K562 (cell line): Measurements from ENCODE around the gene LGALS3BP. TPM values are rescaled to one million over a fixed set of nuclear protein-coding genes. Genes with fewer than 3 reads are reported as not detected.

ENCODE experiments used
- ATAC-seq: fragments of 200-7000 bp; cut with Tn5 transposase; 3 replicates; pipeline ENCODE4 v1.9.1; 2020; ENCODE audit warnings: moderate library complexity
- BruUV-seq: library from RNA; stranded (reverse); fragments of 400-500 nt; replicated peaks from 2 replicates; lab custom pipeline; 2021; lab: Mats Ljungman, UMichigan
- CTCF ChIA-PET: fragments of 300-600 bp; formaldehyde crosslinking; extraction: SDS; loops from one replicate; lab custom pipeline; 2021; ENCODE audit warnings: low intra/inter-chr PET ratio; lab: Yijun Ruan, JAX
- POLR2A ChIA-PET: fragments of 300-600, 350-650 bp; sonication (Branson Sonifier 250); formaldehyde crosslinking; extraction: SDS; loops from one replicate; lab custom pipeline; 2021; ENCODE audit warnings: antibody characterized with exemption, inconsistent platforms; lab: Yijun Ruan, JAX
- DNase-seq, 4 experiments: peaks; one replicate each; pipeline versions ENCODE4 v3.0.0 to v3.0.0-alpha.2; 2011 to 2018; ENCODE audit warnings: low spot score in 3 of 4, mixed read lengths in 3 of 4; ENCODE audit errors: extremely low read depth in 1 of 4
- FAIRE-seq: peaks from 2 replicates; lab custom pipeline; 2011; peaks lifted over from hg19 to GRCh38; lab: Jason Lieb, UNC
- H2AFZ ChIP-seq: 2 replicates; pipeline ENCODE4 v1.6.0; 2011; ENCODE audit warnings: low read depth, low read length, control low read depth, inconsistent platforms
- H3K27ac ChIP-seq: fragments of 200-600 bp; 3 replicates; pipeline ENCODE4 v1.8.0; 2011; ENCODE audit warnings: low read depth, mild to moderate bottlenecking, control low read depth, inconsistent platforms, low read length, moderate library complexity, mixed read lengths; ENCODE audit errors: extremely low read depth
- H3K27me3 ChIP-seq, 2 experiments: fragments of 300-600 bp in 1 of 2; 2 replicates in 1 of 2; 3 replicates in 1 of 2; pipeline versions ENCODE4 v1.6.0 to v1.8.0; 2011; ENCODE audit warnings: inconsistent platforms in 2 of 2, low read length in 2 of 2, mild to moderate bottlenecking in 1 of 2, mixed read lengths in 1 of 2, moderate library complexity in 1 of 2; ENCODE audit not compliant: control insufficient read depth in 2 of 2, insufficient read depth in 2 of 2
- H3K36me3 ChIP-seq: fragments of 300-600 bp; 3 replicates; pipeline ENCODE4 v1.8.0; 2011; ENCODE audit warnings: mild to moderate bottlenecking, low read length, inconsistent platforms; ENCODE audit not compliant: control insufficient read depth, insufficient read depth
- H3K4me1 ChIP-seq, 2 experiments: fragments of 200-600 bp in 1 of 2; replicated peaks in 1 of 2; 2 replicates in 1 of 2; 3 replicates in 1 of 2; pipeline versions ENCODE4 v1.5.1 to v1.8.0; 2011; ENCODE audit warnings: inconsistent platforms in 2 of 2, low read length in 2 of 2, mild to moderate bottlenecking in 1 of 2, mixed read lengths in 1 of 2, moderate library complexity in 1 of 2; ENCODE audit not compliant: control insufficient read depth in 2 of 2, insufficient read depth in 2 of 2
- H3K4me2 ChIP-seq: 2 replicates; pipeline ENCODE4 v1.6.1; 2011; ENCODE audit warnings: low read length, control low read depth, inconsistent platforms, mixed read lengths; ENCODE audit not compliant: insufficient read depth
- H3K4me3 ChIP-seq: fragments of 200-600 bp; sonication (generic), shearing (Covaris generic); 2 replicates; pipeline ENCODE4 v1.5.1; 2016; ENCODE audit warnings: control low read depth, inconsistent platforms
- H3K79me2 ChIP-seq: fragments of 200-600 bp; 3 replicates; pipeline ENCODE4 v1.8.0; 2011; ENCODE audit warnings: low read length, inconsistent platforms; ENCODE audit not compliant: control insufficient read depth, insufficient read depth
- H3K9ac ChIP-seq, 2 experiments: 2 replicates each; pipeline versions ENCODE4 v1.6.0 to v1.6.1; 2011; ENCODE audit warnings: low read depth in 2 of 2, low read length in 2 of 2, control low read depth in 1 of 2, inconsistent platforms in 1 of 2, mild to moderate bottlenecking in 1 of 2, mixed read lengths in 1 of 2; ENCODE audit not compliant: insufficient read depth in 1 of 2
- H3K9me1 ChIP-seq: one replicate; pipeline ENCODE4 v1.6.0; 2011; ENCODE audit warnings: inconsistent platforms, mild to moderate bottlenecking, low read length, moderate library complexity; ENCODE audit not compliant: control insufficient read depth, insufficient read depth
- H3K9me3 ChIP-seq: replicated peaks from 2 replicates; pipeline ENCODE4 v1.5.1; 2011; ENCODE audit warnings: low read depth, low read length, inconsistent platforms; ENCODE audit not compliant: control insufficient read depth, insufficient read depth
- H4K20me1 ChIP-seq: replicated peaks from 2 replicates; pipeline ENCODE4 v1.6.1; 2011; ENCODE audit warnings: low read length, inconsistent platforms, mixed read lengths; ENCODE audit not compliant: control insufficient read depth, insufficient read depth
- ARHGAP35 ChIP-seq: fragments of 450-650 bp; IDR thresholded peaks from 2 replicates; pipeline ENCODE4 v1.6.1; 2018; ENCODE audit not compliant: partially characterized antibody
- ATF6 ChIP-seq: sonication (generic); formaldehyde crosslinking; IDR thresholded peaks from 2 replicates; pipeline ENCODE4 v1.4.0; 2020; ENCODE audit warnings: mild to moderate bottlenecking, missing genetic modification reagents
- E2F3 ChIP-seq: fragments of 250-450 bp; sonication (Bioruptor Pico); IDR thresholded peaks from 2 replicates; pipeline ENCODE4 v1.4.0; 2020; ENCODE audit warnings: mild to moderate bottlenecking
- ELF4 ChIP-seq: fragments of 450-650 bp; formaldehyde crosslinking; IDR thresholded peaks from 2 replicates; pipeline ENCODE4 v1.4.0; 2022; ENCODE audit warnings: missing genetic modification characterization
- GTF2E2 ChIP-seq: fragments of 200-800 bp; sonication (Bioruptor generic); IDR thresholded peaks from 2 replicates; pipeline ENCODE4 v1.6.1; 2016; ENCODE audit warnings: missing genetic modification characterization, missing compliant biosample characterization
- NFXL1 ChIP-seq: fragments of 450-650 bp; formaldehyde crosslinking; IDR thresholded peaks from 2 replicates; pipeline ENCODE4 v1.4.0; 2021; ENCODE audit warnings: mild to moderate bottlenecking
- NONO ChIP-seq, 2 experiments: fragments of 200-400 bp in 1 of 2; fragments of 450-650 bp in 1 of 2; formaldehyde crosslinking in 1 of 2; IDR thresholded peaks; 2 replicates each; pipeline ENCODE4 v1.6.1; 2017; ENCODE audit warnings: low read depth in 2 of 2, mild to moderate bottlenecking in 2 of 2, moderate library complexity in 2 of 2, low read length in 1 of 2
- TSC22D4 ChIP-seq: fragments of 450-650 bp; IDR thresholded peaks from 2 replicates; pipeline ENCODE4 v1.6.1; 2016; ENCODE audit warnings: missing genetic modification characterization, missing biosample characterization, control low read depth
- TSHZ1 ChIP-seq: fragments of 250-450 bp; sonication (Bioruptor Pico); IDR thresholded peaks from 2 replicates; pipeline ENCODE4 v1.4.0; 2020; ENCODE audit warnings: mild to moderate bottlenecking, moderate library complexity
- YBX1 ChIP-seq: fragments of 450-650 bp; IDR thresholded peaks from 2 replicates; pipeline ENCODE4 v1.7.1; 2016; ENCODE audit warnings: mild to moderate bottlenecking
- ZNF197 ChIP-seq: fragments of 200-800 bp; sonication (Bioruptor generic); IDR thresholded peaks from 2 replicates; pipeline ENCODE4 v1.6.1; 2016; ENCODE audit warnings: low read depth, missing genetic modification characterization, missing compliant biosample characterization
- ZNF609 ChIP-seq: sonication (generic); formaldehyde crosslinking; IDR thresholded peaks from 2 replicates; pipeline ENCODE4 v1.8.1; 2023; ENCODE audit warnings: missing genetic modification reagents, mild to moderate bottlenecking, borderline replicate concordance
- ZNF717 ChIP-seq: fragments of 250-450 bp; sonication (Bioruptor Pico); IDR thresholded peaks from 2 replicates; pipeline ENCODE4 v1.5.0; 2021
- WGBS: fragments of 100-300 bp; shearing (Covaris generic); methylation state at CpG from one replicate; pipeline ENCODE4 v1.1.6; 2016; ENCODE audit warnings: low coverage, mixed read lengths; ENCODE audit not compliant: insufficient coverage; ENCODE audit errors: missing lambda C conversion rate; 5-methylcytosine and 5-hydroxymethylcytosine counted together
- in situ Hi-C: fragments of 300-500 bp; cut with MboI; formaldehyde crosslinking; loops from 4 replicates; pipeline ENCODE4 v1.15.0; 2018; ENCODE audit warnings: inconsistent platforms, mixed read lengths
- intact Hi-C: fragments of 100-400 bp; cut with micrococcal nuclease; formaldehyde crosslinking; loops from 2 replicates; pipeline ENCODE4 v1.14.2; 2022
- polyA plus RNA-seq, 8 experiments: library from polyadenylated mRNA; depleted of rRNA in 4 of 8; stranded (reverse) in 5 of 8; unstranded in 3 of 8; fragments of >200 nt; fragmentation: Nextera tagmentation in 2 of 8; fragmentation: Illumina TruSeq in 1 of 8; extraction: Ambion mirVana in 2 of 8; extraction: Trizol in 1 of 8; gene quantifications; 2 replicates each; pipeline versions ENCODE4 v1.2.1 to v1.2.3, GENCODE V29; 2011 to 2014; ENCODE audit warnings: inconsistent platforms in 1 of 8, missing spikeins in 1 of 8
- total RNA-seq, 7 experiments: library from RNA; depleted of rRNA in 6 of 7; stranded (reverse); fragments of >200 nt in 6 of 7; fragmentation: Illumina TruSeq in 2 of 7; extraction: Trizol in 2 of 7; gene quantifications; 2 replicates each; pipeline versions ENCODE4 v1.2.1 to v1.2.3, GENCODE V29; 2011 to 2021; ENCODE audit warnings: low replicate concordance in 1 of 7

Gene LGALS3BP
- total and polyA plus RNA-seq, 9 of the 15 experiments (the other 6 are each of a cell fraction or from before 2014, with no cell fraction given), result 0.39 to 5.3 (median 3.2) TPM

GRCh38 chr17:78985395-78985794 lies 5.7 kb upstream of the LGALS3BP start:
- ChIA-PET POLR2A (interaction anchor here (0.6 kb wide), 1 partner anchor 15 kb away, joined by 3 read pairs; no protein-coding TSS in a partner anchor), CTCF (interaction anchor here (0.6 to 0.8 kb wide), 2 partner anchors 57 to 1101 kb away, joined by 4 to 6 read pairs; no protein-coding TSS in a partner anchor)
- intact Hi-C loops, result no loop called here
- in situ Hi-C loops, result no loop called here
- peaks cover 7% of the 10 kb centered on the region; the same call in 1 of the 3 replicates for H3K36me3 ChIP-seq
- no TSS peak for BruUV-seq
- peaks cover 12 to 21% of the 10 kb centered on the region in 2 experiments for H3K4me1 ChIP-seq
- H3K4me3 ChIP-seq, result no peak overlapping the region
- H3K27ac ChIP-seq, result no peak overlapping the region
- FAIRE-seq (no peak), ATAC-seq (no peak), DNase-seq (no peak)
- 53% methylated on average over 5 of the region's 5 CpGs for WGBS
- H4K20me1 ChIP-seq, result no peaks in the 10 kb centered on the region
- H3K9me1 ChIP-seq, result no peaks in the 10 kb centered on the region
- H3K9me3 ChIP-seq, result no peaks in the 10 kb centered on the region
- H3K27me3 ChIP-seq, result no peaks in the 10 kb centered on the region
- no peak overlapping the region; a peak in 1 of 4 replicates for H3K9ac ChIP-seq
- H3K79me2 ChIP-seq, result no peaks in the 10 kb centered on the region
- H3K4me2 ChIP-seq, result peak overlapping the region; percentile 72; the same call in 1 of the 2 replicates
- peak overlapping the region; percentile 74 for H2AFZ ChIP-seq
- TF ChIP-seq NONO (IDR thresholded peaks at IDR 0.05; ENCODE audit: low read depth in 2 of 2, low read length in 1 of 2) (no peak), YBX1 (no peak), GTF2E2 (no peak), TSHZ1 (CRISPR knock-in tag) (no peak), E2F3 (no peak), ZNF609 (CRISPR knock-in tag) (no peak), ZNF717 (CRISPR knock-in tag) (no peak), ATF6 (CRISPR knock-in tag) (no peak), ARHGAP35 (no peak), NFXL1 (CRISPR knock-in tag) (no peak), TSC22D4 (tag) (no peak), ELF4 (CRISPR knock-in tag) (no peak), ZNF197 (CRISPR knock-in tag) (no peak)
